Dedifferentiated amniotic fluid mesenchymal stem cell (primary cell): ENCODE results near the gene RNF8.
A peak's percentile ranks its signal among the peaks of the same experiment; 100 is the strongest.
"Not testable (repeated sequence)": the region's sequence is repeated elsewhere in the genome, so short reads cannot be mapped to it uniquely, and the experiment has no call there.

Experiments used
- DNase-seq: peaks from one replicate; pipeline ENCODE4 v3.0.0-alpha.2; 2016; ENCODE audit errors: extremely low spot score

Gene RNF8

DNA sequence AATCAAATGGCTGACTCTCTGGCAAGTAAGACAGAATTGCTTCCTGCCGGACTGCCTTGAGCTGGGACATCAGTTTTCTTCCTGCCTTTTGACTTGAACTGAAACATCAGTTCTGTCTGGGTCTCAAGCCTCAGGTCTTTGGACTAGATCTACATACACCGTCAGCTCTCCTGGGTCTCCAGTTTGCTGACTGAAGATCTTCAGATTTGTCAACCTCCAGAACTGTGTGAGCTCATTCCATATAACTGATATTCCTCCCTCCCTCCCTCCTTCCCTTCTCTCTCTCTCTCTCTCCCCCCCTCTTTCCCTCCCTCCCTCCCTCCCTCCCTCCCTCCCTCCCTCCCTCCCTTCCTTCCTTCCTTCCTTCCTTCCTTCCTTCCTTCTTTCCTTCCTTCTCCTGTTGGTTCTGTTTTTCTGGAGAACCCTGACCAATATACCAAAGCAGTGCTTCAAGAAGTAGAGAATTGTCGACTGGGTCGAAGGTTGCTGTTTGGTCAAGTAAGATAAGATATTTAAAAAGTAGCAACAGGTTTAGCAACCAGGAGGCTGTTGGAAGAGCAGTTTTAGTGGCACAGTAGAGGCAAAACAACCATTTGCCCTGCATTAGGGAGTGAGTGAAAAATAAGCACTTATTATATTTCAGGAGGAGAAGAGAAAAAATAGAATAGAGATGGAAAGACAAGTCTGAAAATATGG lies 46.2 kb downstream of the RNF8 start:
- no peak for DNase-seq

DNA sequence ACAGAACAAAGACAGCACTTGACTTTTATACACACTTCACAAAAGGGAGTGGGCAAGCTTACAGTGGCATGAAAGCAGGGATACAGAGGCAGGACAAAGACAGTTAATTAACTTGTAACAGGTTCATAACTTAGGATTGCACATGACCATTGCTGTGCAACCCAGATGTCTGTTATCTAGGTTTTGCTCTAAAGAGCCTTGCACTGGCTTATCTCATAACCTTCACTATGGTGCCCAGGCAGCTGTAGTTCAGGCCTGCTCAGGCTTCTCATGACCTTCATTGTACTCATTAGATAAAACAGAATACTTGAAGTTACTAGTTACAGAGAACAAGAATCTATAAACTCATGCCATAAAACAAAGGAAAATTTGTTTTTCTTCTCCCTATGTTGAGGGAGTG lies 47.9 kb downstream of the RNF8 start:
- DNase-seq = not testable (repeated sequence)

DNA sequence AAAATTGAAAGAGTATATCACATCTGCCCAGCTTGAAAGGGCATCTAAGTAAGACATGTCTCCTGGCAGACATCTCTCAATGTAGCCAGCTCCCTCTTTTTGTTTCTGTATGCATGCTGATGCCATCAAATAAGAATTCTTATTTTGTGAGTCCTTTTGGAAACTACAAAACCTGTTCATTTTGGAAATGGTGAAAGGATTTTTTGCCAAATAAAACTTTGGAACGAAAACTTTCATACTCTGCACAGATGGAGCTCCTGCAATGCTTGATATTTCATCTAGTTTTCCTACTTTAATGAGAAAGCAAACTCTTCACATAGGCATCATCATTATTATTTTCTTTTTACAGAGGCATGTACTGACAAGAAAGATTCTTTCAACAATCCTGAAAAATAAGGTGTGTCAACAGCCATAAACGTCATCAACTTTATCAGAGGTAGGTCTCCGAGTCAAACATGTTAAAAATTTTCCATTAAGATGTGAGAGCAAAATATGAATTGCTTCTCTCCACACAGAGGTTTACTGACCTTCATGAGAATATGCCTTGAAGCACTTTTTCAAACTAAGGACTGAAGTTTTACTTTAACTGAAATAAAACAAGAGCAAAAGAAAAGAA lies 53.1 kb downstream of the RNF8 start:
- no peak for DNase-seq

DNA sequence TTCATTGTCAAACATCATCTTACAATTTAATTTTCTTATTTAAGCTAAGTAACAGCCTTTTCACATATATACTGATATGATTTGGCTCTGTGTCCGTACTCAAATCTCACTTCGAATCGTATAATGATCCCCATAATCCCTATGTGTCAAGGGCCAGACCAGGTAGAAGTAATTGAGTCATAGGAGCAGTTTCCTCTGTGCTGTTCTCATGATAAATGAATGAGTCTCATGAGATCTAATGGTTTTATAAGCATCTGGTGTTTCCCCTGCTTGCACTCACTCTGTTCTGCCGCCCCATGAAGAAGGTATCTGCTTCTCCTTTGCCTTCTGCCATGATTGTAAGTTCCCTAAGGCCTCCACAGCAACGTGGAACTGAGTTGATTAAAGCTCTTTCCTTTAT lies 54.2 kb downstream of the RNF8 start:
- DNase-seq = no peak

DNA sequence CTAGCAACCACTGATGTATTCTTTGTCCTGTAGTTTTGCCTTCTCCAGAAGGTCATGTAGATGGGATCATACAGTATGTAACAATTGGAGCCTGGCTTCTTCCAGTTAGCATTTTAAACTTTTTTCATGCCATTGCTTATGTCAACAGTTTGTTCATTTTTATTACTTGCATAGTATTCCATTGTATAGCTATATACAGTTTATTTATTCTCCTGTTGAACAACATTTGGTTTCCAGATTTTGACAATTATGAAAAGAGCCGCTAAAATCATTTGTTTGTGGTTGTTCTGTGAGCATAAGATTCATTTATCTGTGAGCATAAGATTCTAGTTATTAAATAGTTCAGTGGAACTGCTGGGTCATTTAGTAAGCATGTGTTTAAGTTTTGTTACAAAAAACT lies 55.7 kb downstream of the RNF8 start:
- DNase-seq = no peak

DNA sequence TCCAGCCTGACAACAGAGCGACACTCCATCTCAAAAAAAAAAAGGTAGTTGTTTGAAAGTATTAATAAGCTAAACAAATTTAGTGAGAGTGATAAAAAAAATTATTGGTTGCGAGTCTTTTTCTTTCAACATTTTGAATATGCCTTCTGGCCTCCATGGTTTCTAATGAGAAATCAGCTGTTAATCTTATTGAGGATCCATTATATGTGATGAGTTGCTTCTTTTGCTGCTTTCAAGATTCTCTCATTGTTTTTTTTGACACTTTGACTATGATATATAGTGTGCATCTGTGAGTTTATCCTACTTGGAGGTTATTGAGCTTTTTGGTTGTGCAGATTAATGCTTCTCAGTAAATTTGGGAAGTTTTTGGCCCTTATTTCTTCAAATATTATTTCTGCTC lies 63.6 kb downstream of the RNF8 start:
- no peak for DNase-seq

DNA sequence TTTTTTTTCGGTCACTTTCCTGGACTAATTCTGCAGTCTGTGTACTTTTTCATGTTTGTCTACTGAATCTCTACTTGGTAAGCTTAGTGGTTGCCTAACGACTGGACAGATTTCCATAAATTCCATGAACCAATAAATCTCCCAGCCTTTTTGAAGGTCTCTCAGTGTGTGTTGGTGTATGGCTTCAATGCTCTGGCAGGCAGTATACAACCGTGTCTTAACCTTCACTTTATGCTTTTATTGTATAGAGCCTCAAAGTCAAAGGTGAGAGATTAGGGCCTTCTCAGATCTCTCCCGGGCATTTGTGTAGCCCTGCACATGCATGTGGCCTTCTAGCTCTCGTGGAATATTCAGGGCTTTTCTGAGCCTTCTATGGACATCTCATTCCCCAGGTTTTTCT lies 64.9 kb downstream of the RNF8 start:
- DNase-seq = no peak

DNA sequence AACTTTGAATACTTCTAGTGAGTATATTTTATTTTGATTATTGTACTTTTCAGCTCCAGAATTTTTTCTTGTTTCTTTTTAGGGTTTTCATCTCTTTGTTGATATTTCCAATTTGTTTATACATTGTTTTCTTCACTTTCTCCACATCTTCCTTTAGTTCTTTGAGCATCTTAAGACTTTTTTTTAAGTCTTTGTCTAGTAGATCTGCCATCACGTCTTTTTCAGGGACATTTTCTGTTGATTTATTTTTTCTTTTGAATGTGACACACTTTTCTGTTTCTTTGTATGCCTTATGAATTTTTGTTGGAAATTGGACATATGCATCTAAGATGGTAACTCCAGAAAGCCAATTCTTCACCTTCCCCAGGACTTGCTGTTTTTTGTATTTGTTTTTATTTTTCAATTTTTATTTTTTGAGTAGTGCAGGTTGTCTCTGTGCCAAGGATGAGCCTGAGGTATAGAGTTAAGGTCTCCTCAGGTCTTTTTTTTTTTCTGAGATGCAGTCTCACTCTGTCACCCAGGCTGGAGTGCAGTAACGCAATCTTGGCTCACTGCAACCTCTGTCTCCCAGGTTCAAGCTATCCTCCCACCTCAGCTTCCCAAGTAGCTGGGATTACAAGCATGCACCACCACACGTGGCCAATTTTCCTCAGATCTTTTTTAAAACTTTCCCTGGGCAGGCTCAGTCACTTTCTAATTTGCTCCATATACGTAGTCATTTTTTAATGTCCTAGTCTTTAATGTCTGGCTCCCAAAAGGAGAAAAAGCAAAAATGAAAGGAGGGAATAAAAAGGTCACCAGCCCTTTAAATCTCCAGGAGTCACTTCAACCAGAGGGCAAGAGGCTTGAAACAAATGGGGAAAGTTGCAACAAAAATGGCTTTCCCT lies 72.5 kb downstream of the RNF8 start:
- no peak for DNase-seq

DNA sequence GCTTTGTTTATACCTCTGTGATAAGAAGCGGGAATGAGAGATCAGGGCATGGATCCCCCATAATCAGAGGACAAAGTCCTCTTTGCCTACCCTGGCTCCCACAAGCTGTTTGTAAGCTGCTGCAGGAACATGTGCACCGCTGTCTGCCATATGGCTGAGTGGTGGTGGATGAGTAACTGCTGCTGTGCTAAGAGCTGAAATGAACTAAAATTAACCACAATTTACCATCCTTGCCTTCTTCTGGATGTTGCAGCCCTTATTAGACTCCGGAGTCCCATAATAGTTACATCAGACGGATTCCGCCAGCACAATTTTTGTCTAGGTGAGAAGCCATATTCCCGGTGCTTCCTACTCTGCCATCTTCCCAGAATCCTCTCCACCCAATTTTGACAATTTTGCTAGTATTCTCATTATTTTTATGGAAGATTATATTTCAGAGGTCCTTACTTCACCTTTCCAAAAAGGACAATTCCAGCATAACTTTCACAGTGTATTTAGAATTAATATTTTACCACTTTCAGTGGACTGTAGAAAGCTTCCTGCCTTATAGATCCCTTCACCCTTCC lies 73.2 kb downstream of the RNF8 start:
- DNase-seq = no peak

DNA sequence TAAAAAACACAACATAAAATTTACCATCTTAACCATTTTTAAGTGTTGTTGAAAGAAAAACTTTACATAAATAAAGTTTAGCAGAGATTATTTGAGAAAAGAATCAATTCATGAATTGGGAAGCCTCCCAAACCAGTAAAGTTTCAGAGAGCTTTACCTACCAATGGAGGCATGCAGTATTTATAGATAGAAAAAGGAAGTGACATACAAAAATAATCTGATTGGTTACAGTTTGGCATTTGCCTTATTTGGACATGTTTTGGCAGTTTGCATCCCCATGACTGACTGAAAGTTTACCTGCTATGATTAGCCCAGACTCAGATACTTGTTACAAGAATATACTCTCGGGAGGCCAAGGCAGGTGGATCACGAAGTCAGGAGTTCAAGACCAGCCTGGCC lies 75.6 kb downstream of the RNF8 start:
- no peak for DNase-seq

DNA sequence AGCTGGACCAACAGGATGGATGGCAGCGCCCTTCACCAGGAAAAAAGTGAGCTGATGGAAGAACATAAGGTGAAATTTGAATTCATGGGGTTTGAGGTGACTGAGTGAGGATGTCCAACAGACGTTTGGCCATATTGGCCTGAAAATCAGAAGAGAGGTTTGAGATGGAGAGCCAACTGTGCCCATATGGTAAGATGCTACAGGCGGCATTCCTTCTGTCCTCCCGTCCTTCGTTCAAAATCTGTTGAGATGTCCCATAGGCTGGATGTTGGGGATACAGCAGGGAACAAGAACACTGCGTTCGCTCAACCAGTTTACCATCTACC lies 78.8 kb downstream of the RNF8 start:
- no peak for DNase-seq

DNA sequence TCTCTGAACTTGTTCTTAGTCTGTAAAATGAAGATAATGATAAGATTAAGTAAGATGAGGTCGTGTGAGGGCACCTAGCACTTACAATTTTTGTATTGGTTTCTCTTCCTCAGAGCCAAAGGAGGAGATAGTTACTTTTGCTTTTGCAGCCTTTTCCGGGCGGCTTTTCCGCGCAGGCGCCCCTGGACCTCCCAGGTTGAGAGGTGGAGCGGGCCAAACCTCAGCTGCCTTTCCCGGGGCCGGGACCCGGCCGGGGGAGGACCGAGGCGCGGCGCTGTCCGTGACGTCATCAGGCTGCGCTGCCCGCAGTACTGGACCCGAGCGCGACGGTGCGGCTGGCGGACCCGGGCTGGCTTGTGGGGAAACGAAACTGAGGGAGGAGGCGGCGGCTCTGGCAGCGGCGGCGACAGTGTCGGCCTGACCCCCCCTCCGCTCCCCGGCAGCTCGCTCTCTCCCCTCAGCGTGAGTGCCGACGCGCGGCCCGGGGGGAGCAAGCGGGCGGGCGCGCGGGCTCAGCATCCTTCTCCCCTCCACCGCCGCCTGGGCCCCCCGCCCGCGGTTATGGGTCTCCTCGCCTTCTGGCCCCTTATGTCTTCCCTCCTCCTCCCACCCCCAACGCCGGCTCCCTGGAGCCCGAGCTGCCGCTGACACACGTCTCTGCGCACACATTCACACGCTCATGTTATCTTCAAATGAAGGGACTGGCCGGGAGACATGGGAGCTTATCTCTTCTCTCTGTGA lies 79.3 kb downstream of the RNF8 start, which contains the start of gene CMTR1:
Gene CMTR1, plus strand, starts transcription at position 306 of the 741 bp plus-strand sequence. CDS start 2,409 bp downstream, outside the sequence.
- peak; percentile 81 for DNase-seq

DNA sequence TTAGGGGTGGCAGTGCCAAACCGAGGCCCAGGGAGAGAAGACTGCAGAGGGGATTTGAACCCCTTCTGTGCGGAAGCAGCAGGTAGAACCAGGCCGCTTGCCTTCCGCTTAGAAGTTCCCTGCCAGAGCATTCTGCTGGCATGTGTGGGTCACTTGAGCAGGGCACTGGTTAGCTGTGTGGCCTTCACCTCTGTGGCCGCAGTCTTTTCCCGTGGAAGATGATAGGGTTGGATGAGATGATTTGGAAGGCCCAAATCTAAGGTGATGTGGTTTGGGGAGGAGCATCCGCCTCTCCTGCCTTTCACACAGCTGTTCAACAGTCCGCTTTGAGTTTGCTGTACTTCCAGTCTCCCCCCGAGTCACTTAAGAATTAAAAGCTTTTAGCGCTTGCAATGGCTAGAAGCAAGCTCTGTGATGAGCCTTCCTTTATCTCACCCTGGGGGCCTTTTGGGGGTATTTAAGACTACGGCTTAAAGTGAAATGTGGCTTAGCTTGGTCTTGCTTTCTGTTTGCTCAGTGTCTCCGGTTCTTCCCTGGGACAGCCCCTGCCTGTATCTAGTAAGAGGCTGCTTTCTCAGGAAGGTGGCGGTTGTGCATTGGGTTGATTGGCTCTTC lies 80.0 kb downstream of the RNF8 start:
- no peak for DNase-seq

DNA sequence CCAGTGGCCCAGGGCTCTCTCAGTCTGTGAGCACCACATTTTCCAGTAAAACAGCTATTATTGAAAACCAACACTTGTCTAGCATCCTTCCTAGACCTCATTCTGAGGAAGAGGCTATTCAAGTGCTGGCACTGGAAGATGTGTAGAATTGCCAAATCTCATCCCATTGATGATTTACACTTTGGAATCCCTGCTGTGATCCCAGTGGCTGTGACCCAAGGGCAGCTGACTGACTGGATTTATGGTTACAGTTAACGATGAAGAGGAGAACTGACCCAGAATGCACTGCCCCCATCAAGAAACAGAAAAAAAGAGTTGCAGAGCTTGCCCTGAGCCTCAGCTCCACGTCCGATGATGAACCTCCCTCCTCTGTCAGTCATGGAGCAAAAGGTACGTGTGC lies 81.6 kb downstream of the RNF8 start:
- no peak for DNase-seq

DNA sequence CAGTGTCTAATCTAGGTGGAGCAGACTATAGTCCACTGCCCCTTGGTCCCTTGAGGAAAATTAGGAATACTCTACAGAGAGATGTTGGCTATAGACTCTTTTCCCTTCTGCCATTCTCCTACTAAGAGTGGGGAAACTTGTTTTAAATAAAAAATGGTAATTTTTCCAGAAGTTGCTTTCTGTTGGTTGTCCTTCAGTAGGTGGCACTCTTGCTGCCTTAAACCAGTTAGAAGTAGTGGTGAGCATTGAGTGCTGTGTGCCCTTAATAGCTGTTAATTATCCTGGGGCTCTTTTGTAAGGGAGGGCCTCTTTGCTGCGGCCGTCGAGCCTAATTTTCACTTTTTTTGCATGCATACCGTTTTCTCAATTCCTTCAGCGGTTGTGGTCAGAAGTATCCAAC lies 82.0 kb downstream of the RNF8 start:
- DNase-seq = no peak

DNA sequence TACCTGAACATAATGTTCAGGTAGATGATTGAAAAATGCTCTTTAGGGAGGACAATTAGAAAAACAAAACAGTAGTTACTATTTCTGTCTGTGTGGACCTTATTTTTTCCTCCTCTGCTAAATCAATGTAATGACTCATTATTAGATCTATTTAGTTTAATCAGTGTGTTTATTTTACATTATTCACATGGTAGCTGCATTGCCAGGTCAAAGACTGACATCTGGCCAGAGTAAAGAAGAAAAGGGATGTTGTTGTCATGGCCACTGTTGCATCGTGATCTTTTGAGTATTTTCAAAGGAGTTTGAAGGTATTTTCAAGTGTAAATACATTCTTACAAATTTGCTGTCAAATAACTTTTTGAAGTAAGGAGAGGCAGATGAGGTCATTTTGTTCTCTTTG lies 85.1 kb downstream of the RNF8 start:
- no peak for DNase-seq

DNA sequence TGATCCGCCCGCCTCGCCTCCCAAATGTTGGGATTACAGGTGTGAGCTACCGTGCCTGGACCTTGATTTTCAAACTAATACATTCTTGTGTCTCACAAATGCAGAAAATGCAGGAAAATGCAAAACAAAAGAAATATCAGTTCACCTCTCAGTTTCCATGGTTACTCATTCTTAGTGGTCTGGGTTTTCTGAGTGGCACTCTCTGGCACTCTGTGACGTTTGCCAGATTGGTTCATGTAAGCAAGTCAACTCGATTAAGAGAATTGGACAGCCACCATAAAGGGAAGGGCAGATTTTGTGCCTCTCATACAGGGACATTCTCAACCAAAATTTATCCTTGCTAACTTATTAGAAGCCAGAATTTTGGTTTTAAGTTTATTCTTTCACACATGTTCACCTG lies 87.9 kb downstream of the RNF8 start:
- no peak for DNase-seq

DNA sequence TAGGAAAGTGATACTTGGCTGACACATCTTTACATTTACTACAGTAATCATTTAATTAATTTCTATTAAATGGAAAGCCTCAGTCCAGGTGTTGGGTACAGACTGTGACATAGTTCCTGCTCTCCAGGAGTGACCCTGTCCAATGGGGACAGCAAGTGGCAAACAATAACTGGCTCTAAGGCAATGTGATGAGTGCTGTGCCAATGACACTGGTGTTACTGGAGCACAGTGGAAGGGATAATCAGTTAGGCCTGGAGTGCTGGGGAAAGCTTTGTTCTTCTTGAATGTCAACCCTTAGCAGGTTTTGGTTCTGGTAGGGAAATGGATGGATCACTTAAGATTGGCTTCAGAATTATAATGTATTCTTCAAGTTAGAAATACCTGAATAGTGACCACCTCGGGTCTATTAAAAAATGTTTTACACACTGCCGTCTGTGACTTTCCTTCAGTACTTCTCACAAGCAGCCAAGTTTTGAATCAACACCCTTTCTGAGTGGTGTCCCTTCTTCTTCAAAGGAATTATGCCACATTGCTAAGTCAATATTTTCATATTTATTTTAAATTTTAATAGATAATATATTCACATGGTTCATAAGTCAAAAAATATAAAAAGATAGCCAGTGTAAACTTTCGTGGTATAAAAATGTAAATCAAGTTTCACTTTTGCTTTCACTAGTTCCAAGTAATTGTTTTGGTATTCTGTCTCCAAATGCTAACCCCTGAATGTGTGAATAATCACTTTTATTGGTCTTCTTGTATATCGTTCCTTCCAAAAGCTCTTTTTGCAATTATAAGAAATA lies 88.8 kb downstream of the RNF8 start:
- no peak for DNase-seq

DNA sequence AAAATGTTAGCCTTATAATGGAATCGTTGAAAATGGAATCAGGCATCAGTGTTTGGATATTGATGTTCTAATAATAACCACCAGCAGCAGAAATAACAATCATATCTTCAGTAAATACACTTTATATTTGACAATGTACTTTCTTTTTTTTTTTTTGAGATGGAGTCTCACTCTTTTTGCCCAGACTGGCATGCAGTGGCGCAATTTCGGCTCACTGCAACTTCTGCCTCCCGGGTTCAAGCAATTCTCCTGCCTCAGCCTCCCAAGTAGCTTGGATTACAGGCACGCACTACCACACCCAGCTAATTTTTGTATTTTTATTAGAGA lies 89.4 kb downstream of the RNF8 start:
- not testable (repeated sequence) for DNase-seq
